HG02870 (cell line): ENCODE results near the gene TTC7B.

Source experiments
- ATAC-seq: cut with Tn5 transposase; IDR thresholded peaks from one replicate; pipeline ENCODE4 v1.9.1; 2021; ENCODE audit warnings: mild to moderate bottlenecking, moderate library complexity; ENCODE audit not compliant: unreplicated experiment

TTC7B gene

GRCh38 chr14:90715993-90716392 lies 100.2 kb downstream of the TTC7B start:
- no peak for ATAC-seq

- ATAC-seq, result no peak
Observed at GRCh38 chr14:90715495-90715894, 100.7 kb downstream of the TTC7B start.

GRCh38 chr14:90714811-90715210 lies 101.4 kb downstream of the TTC7B start:
- ATAC-seq, result no peak

GRCh38 chr14:90704738-90705392 lies 111.4 kb downstream of the TTC7B start:
- no peak for ATAC-seq

- ATAC-seq, result no peak
Observed at GRCh38 chr14:90703841-90704737, 112.1 kb downstream of the TTC7B start.

- ATAC-seq, result no peak
Observed at GRCh38 chr14:90700933-90701776, 115.1 kb downstream of the TTC7B start.

GRCh38 chr14:90699016-90699415 lies 117.2 kb downstream of the TTC7B start:
- ATAC-seq, result no peak

GRCh38 chr14:90698379-90698869 lies 117.8 kb downstream of the TTC7B start:
- ATAC-seq, result no peak

GRCh38 chr14:90697577-90698206 lies 118.5 kb downstream of the TTC7B start:
- ATAC-seq, result peak; percentile 80

GRCh38 chr14:90697132-90697531 lies 119.1 kb downstream of the TTC7B start:
- ATAC-seq, result no peak

- ATAC-seq, result no peak
Observed at GRCh38 chr14:90696720-90697119, 119.5 kb downstream of the TTC7B start.

- no peak for ATAC-seq
Observed at GRCh38 chr14:90695997-90696660, 120.1 kb downstream of the TTC7B start.

- ATAC-seq, result no peak
Observed at GRCh38 chr14:90693413-90693812, 122.8 kb downstream of the TTC7B start.

GRCh38 chr14:90692826-90693225 lies 123.4 kb downstream of the TTC7B start:
- ATAC-seq, result no peak

GRCh38 chr14:90692061-90692460 lies 124.2 kb downstream of the TTC7B start:
- no peak for ATAC-seq

- ATAC-seq, result no peak
Observed at GRCh38 chr14:90691627-90692026, 124.6 kb downstream of the TTC7B start.

- ATAC-seq, result no peak
Observed at GRCh38 chr14:90687680-90688079, 128.6 kb downstream of the TTC7B start.

- ATAC-seq, result no peak
Observed at GRCh38 chr14:90682615-90683014, 133.6 kb downstream of the TTC7B start.

GRCh38 chr14:90681929-90682328 lies 134.3 kb downstream of the TTC7B start:
- no peak for ATAC-seq

- ATAC-seq, result no peak
Observed at GRCh38 chr14:90678846-90679362, 137.3 kb downstream of the TTC7B start.
